Pancreas (tissue), 10 donors: ENCODE data around the gene C19orf25. TPM values are rescaled to one million over a fixed set of nuclear protein-coding genes. Genes with fewer than 3 reads are reported as not detected.

Source experiments
- ATAC-seq, 4 donors: fragments of 200-7000 bp; cut with Tn5 transposase; one replicate each; pipeline versions ENCODE4 v1.8.0 to v1.9.1; 2020; ENCODE audit warnings: mild to moderate bottlenecking in 4 of 4, moderate library complexity in 4 of 4
- DNase-seq, 6 donors: peaks; one replicate each; pipeline ENCODE4 v3.0.0-alpha.2; 2020
- FAIRE-seq: peaks from 2 replicates; lab custom pipeline; 2012; peaks lifted over from hg19 to GRCh38; lab: Jason Lieb, UNC
- H3K27ac ChIP-seq, 4 donors: fragments of 200-600 bp; sonication (generic); 1 replicate in 3 of 4; 2 replicates in 1 of 4; pipeline versions ENCODE4 v1.5.0 to v1.8.0; 2020
- H3K27me3 ChIP-seq, 4 donors: fragments of 200-600 bp; one replicate each; pipeline ENCODE4 v1.8.0; 2021
- H3K36me3 ChIP-seq, 3 donors: fragments of 200-600 bp; sonication (generic) in 1 of 3; one replicate each; pipeline versions ENCODE4 v1.5.0 to v1.8.0; 2020 to 2021
- H3K4me1 ChIP-seq, 3 donors: fragments of 200-600 bp; one replicate each; pipeline ENCODE4 v1.8.0; 2021
- H3K4me3 ChIP-seq, 4 donors: fragments of 200-600 bp; sonication (generic) in 2 of 4; one replicate each; pipeline versions ENCODE4 v1.5.0 to v1.8.0; 2020 to 2021
- H3K9me3 ChIP-seq, 4 donors: fragments of 200-600 bp; one replicate each; pipeline ENCODE4 v1.8.0; 2021
- WGBS, 2 donors: extraction: QIAGEN DNeasy Blood & Tissue Kit; methylation state at CpG; one replicate each; pipeline ENCODE4 v1.1.7; 2013; 5-methylcytosine and 5-hydroxymethylcytosine counted together
- intact Hi-C, 3 donors: fragments of 100-400 bp; cut with DNase I; formaldehyde crosslinking; loops; one replicate each; pipeline versions ENCODE4 v1.11.1 to v1.14.2; 2022
- polyA plus RNA-seq, 2 donors: library from polyadenylated mRNA; stranded (reverse); fragments of 200-250 nt; gene quantifications; one replicate each; pipeline ENCODE4 v1.2.3, GENCODE V29; 2013
- total RNA-seq, 6 donors: library from RNA; stranded (reverse); fragmentation: NEBNext Ultra II Directional in 4 of 6; extraction: Animal tissue kit (Norgen Biotek cat#: 25700) in 4 of 6; gene quantifications; one replicate each; pipeline versions ENCODE4 v1.2.1 to v1.2.4, GENCODE V29; 2021 to 2023
- TF ChIP-seq, protein P1 (sequence below), 4 donors: fragments of 200-600 bp; sonication (generic) in 3 of 4; IDR thresholded peaks; one replicate each; pipeline versions ENCODE4 v1.5.0 to v1.8.0; 2021; ENCODE audit warnings: antibody characterized with exemption in 4 of 4
- donor health status: healthy with polysubstance abuse.
- donor health status: DM: no; HTN: no; CAD: no; lungs with moderate emphysema.
- donor health status: DM: no; HTN: no; CAD: no.
- donor health status: control.
- donor health status: control.
- donor health status: Bipolar disorder and iron deficiency.
- donor health status: DM: yes; HTN: yes; CAD: no.
- donor health status: DM: no; HTN: no; CAD: no.
- donor health status: DM: no; HTN: no; CAD: no.
- donor health status: DM: yes; HTN: yes; CAD: no.

Gene C19orf25
- total and polyA plus RNA-seq, 8 donors = 10.7 to 39.0 (median 15.6) TPM

DNA sequence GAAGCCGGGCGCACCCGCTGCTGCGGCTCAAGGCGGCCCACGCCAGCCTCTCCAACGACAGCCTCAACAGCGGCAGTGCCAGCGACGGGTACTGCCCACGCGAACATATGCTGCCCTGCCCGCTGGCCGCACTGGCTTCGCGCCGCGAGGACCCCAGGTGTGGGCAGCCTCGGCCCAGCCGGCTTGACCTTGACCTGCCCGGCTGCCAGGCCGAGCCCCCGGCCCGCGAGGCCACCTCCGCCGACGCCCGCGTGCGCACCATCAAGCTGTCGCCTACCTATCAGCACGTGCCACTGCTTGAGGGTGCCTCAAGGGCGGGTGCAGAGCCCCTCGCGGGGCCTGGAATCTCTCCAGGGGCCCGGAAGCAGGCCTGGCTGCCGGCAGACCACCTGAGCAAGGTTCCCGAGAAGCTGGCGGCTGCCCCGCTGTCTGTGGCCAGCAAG, 13.0 kb downstream of the C19orf25 start:
- Histone ChIP-seq H3K4me1 (peaks cover 13 to 32% (median 30%) of the 10 kb centered on the region in 3 donors), H3K27ac (no peak overlapping the region)

DNA sequence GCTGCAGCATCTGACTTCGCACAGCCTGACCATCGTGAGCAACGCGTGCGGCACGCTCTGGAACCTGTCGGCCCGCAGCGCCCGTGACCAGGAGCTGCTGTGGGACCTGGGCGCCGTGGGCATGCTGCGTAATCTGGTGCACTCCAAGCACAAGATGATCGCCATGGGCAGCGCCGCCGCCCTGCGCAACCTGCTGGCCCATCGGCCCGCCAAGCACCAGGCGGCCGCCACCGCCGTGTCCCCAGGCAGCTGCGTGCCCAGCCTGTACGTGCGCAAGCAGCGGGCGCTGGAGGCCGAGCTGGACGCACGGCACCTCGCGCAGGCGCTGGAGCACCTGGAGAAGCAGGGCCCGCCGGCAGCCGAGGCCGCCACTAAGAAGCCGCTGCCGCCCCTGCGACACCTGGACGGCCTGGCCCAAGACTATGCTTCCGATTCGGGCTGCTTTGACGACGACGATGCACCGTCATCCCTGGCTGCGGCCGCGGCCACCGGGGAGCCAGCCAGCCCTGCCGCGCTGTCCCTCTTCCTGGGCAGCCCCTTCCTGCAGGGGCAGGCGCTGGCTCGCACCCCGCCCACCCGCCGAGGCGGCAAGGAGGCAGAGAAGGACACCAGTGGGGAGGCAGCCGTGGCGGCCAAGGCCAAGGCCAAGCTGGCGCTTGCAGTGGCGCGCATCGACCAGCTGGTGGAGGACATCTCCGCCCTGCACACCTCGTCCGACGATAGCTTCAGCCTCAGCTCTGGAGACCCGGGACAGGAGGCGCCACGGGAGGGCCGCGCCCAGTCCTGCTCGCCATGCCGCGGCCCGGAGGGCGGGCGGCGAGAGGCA, 13.6 kb downstream of the C19orf25 start:
- Histone ChIP-seq H3K36me3 (no peaks in the 10 kb centered on the region), H3K9me3 (no peaks in the 10 kb centered on the region), H3K27me3 (peaks cover 0 to 9% (median 5%) of the 10 kb centered on the region in 4 donors), H3K4me1 (peaks cover 8 to 26% (median 24%) of the 10 kb centered on the region in 3 donors), H3K4me3 (peak overlapping the region in 1 of 4 donors; percentile 3), H3K27ac (no peak overlapping the region)
- FAIRE-seq (no peak), ATAC-seq (peak; percentile 39 to 76 (median 58)), DNase-seq (peak in 4 of 6 donors; percentile 33 to 88 (median 56))
- TF ChIP-seq, protein P1, sequence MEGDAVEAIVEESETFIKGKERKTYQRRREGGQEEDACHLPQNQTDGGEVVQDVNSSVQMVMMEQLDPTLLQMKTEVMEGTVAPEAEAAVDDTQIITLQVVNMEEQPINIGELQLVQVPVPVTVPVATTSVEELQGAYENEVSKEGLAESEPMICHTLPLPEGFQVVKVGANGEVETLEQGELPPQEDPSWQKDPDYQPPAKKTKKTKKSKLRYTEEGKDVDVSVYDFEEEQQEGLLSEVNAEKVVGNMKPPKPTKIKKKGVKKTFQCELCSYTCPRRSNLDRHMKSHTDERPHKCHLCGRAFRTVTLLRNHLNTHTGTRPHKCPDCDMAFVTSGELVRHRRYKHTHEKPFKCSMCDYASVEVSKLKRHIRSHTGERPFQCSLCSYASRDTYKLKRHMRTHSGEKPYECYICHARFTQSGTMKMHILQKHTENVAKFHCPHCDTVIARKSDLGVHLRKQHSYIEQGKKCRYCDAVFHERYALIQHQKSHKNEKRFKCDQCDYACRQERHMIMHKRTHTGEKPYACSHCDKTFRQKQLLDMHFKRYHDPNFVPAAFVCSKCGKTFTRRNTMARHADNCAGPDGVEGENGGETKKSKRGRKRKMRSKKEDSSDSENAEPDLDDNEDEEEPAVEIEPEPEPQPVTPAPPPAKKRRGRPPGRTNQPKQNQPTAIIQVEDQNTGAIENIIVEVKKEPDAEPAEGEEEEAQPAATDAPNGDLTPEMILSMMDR (IDR thresholded peaks at IDR 0.05) = peak in 2 of 4 donors; percentile 20 to 26
- intact Hi-C loops = no loop called here
- WGBS, 2 donors = 33 to 35% methylated on average over 61 to 83 of the region's 83 CpGs

More for the DNA sequence above, 13.0 kb downstream of the C19orf25 start:
- intact Hi-C loops = no loop called here
- peaks cover 0 to 11% (median 5%) of the 10 kb centered on the region in 4 donors for H3K27me3 ChIP-seq
- TF ChIP-seq, protein P1 (IDR thresholded peaks at IDR 0.05) = no peak
- WGBS, 2 donors = 27 to 30% methylated on average over 37 to 41 of the region's 41 CpGs
- peak overlapping the region in 1 of 4 donors; percentile 3 for H3K4me3 ChIP-seq
- ATAC-seq (no peak), FAIRE-seq (no peak), DNase-seq (peak in 1 of 6 donors; percentile 59)
- no peaks in the 10 kb centered on the region for H3K9me3 ChIP-seq
- H3K36me3 ChIP-seq = no peaks in the 10 kb centered on the region

DNA sequence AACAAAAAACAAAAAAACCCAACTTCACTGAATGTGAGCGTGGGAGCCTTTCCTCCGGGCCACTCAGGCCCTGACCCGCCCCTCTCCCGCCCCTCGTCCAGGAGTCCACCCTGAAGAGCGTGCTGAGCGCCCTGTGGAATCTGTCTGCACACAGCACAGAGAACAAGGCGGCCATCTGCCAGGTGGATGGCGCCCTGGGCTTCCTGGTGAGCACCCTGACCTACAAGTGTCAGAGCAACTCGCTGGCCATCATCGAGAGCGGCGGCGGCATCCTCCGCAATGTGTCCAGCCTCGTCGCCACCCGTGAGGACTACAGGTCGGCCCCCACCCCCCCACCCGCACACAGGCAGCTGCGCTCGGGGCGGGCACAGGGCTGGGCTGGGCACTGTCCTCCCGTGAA, 17.2 kb downstream of the C19orf25 start:
- ATAC-seq = no peak
- Histone ChIP-seq H3K4me1 (peaks cover 0 to 3% (median 0%) of the 10 kb centered on the region in 3 donors), H3K36me3 (no peaks in the 10 kb centered on the region), H3K9me3 (no peaks in the 10 kb centered on the region), H3K27ac (no peak overlapping the region), H3K27me3 (peaks cover 0 to 10% (median 5%) of the 10 kb centered on the region in 4 donors), H3K4me3 (no peak overlapping the region)
- WGBS, 2 donors = 94 to 95% methylated on average over 21 to 24 of the region's 24 CpGs
- FAIRE-seq = no peak
- intact Hi-C loops = no loop called here
- TF ChIP-seq, protein P1 (IDR thresholded peaks at IDR 0.05) = no peak
- no peak for DNase-seq

GRCh38 chr19:1460033-1460995, 18.7 kb downstream of the C19orf25 start:
- H3K27ac ChIP-seq = no peak overlapping the region
- ATAC-seq = no peak
- intact Hi-C loops = no loop called here

More at GRCh38 chr19:1460033-1460995, 18.7 kb downstream of the C19orf25 start:
- WGBS, 2 donors = 90 to 92% methylated on average over 33 to 36 of the region's 36 CpGs
- H3K4me3 ChIP-seq = no peak overlapping the region
- FAIRE-seq = no peak
- TF ChIP-seq, protein P1 (IDR thresholded peaks at IDR 0.05) = no peak
- DNase-seq = peak in 2 of 6 donors; percentile 14 to 71
- H3K27me3 ChIP-seq = peaks cover 0 to 14% (median 0%) of the 10 kb centered on the region in 4 donors
- H3K4me1 ChIP-seq = peaks cover 0 to 1% (median 0%) of the 10 kb centered on the region in 3 donors
- no peaks in the 10 kb centered on the region for H3K36me3 ChIP-seq
- H3K9me3 ChIP-seq = no peaks in the 10 kb centered on the region
